Gastrocnemius medialis (tissue), 4 donors: ENCODE data around the gene SCGB1D4.

Source experiments
- CTCF ChIP-seq, 5 experiments: fragments of 450-650 bp in 3 of 5; fragments of 200-600 bp in 2 of 5; sonication (generic) in 2 of 5; IDR thresholded peaks in 4 of 5; conservative IDR thresholded peaks in 1 of 5; 1 replicate in 4 of 5; 2 replicates in 1 of 5; pipeline ENCODE4 v1.5.1; 2016 to 2019; ENCODE audit warnings: antibody characterized with exemption in 5 of 5, mild to moderate bottlenecking in 3 of 5, moderate library complexity in 3 of 5
- POLR2A ChIP-seq, 2 donors: fragments of 450-650 bp; IDR thresholded peaks; one replicate each; pipeline ENCODE4 v1.6.1; 2017; ENCODE audit warnings: antibody characterized with exemption in 2 of 2, mild to moderate bottlenecking in 2 of 2, moderate library complexity in 2 of 2

- no peak for TF ChIP-seq POLR2A (IDR thresholded peaks at IDR 0.05)
- TF ChIP-seq CTCF (IDR thresholded peaks at IDR 0.05 in 4 of 5, conservative IDR thresholded peaks at IDR 0.05 in 1 of 5): no peak
These were observed 42.6 kb downstream of the SCGB1D4 start for GRCh38 chr11:62256281-62256680.
